Lower leg skin (tissue), 4 donors: Measurements from ENCODE around the gene NTM. TPM values are rescaled to one million over a fixed set of nuclear protein-coding genes. Genes with fewer than 3 reads are reported as not detected.

Source experiments
- DNase-seq, 2 donors: peaks; one replicate each; pipeline ENCODE4 v3.0.0-alpha.2; 2019; ENCODE audit warnings: low spot score in 2 of 2
- H3K4me3 ChIP-seq: fragments of 200-600 bp; sonication (generic); 2 replicates; pipeline ENCODE4 v1.5.1; 2017; ENCODE audit warnings: mild to moderate bottlenecking, low read depth; ENCODE audit not compliant: poor library complexity, severe bottlenecking
- CTCF ChIP-seq, 3 donors: fragments of 450-650 bp; IDR thresholded peaks; one replicate each; pipeline ENCODE4 v1.5.1; 2016; ENCODE audit warnings: antibody characterized with exemption in 3 of 3, mild to moderate bottlenecking in 3 of 3, moderate library complexity in 2 of 3
- POLR2A ChIP-seq, 2 donors: fragments of 450-650 bp; IDR thresholded peaks; one replicate each; pipeline ENCODE4 v1.6.1; 2016 to 2017; ENCODE audit warnings: antibody characterized with exemption in 2 of 2, mild to moderate bottlenecking in 1 of 2, moderate library complexity in 1 of 2
- WGBS, 2 donors: methylation state at CpG; one replicate each; pipeline ENCODE4 v1.1.5; 2018; 5-methylcytosine and 5-hydroxymethylcytosine counted together
- intact Hi-C: fragments of 100-400 bp; cut with DNase I; formaldehyde crosslinking; loops from one replicate; pipeline ENCODE4 v1.15.0; 2023; ENCODE audit warnings: low total_unique reads
- total RNA-seq, 4 donors: library from RNA; depleted of rRNA; stranded (reverse); fragments of >200 nt; gene quantifications; one replicate each; pipeline ENCODE4 v1.1.0, GENCODE V29; 2016

Gene NTM
- total RNA-seq, 4 donors from 2014 or later: 2.8 to 5.7 (median 4.9) TPM

GRCh38 chr11:131938351-131938751, 567.9 kb downstream of the NTM start:
- intact Hi-C loops: no loop called here
- no peak for TF ChIP-seq CTCF (IDR thresholded peaks at IDR 0.05)
- WGBS, 2 donors: 74 to 75% methylated on average over 6 of the region's 6 CpGs
- no peak for DNase-seq
- H3K4me3 ChIP-seq: no peak overlapping the region

- no peak for TF ChIP-seq CTCF (IDR thresholded peaks at IDR 0.05)
- TF ChIP-seq POLR2A (IDR thresholded peaks at IDR 0.05): no peak
- WGBS, 2 donors: 56 to 73% methylated on average over 4 of the region's 4 CpGs
- intact Hi-C loops: loop anchor here (1.0 kb wide), 1 partner anchor 40 kb away; no protein-coding TSS in a partner anchor
Observed at GRCh38 chr11:131940126-131940525, 569.7 kb downstream of the NTM start.

GRCh38 chr11:131942878-131943277, 572.5 kb downstream of the NTM start:
- 74 to 79% methylated on average over 7 of the region's 7 CpGs for WGBS, 2 donors
- intact Hi-C loops: no loop called here
- no peak for TF ChIP-seq POLR2A (IDR thresholded peaks at IDR 0.05)
- TF ChIP-seq CTCF (IDR thresholded peaks at IDR 0.05): no peak
- no peak overlapping the region for H3K4me3 ChIP-seq
- DNase-seq: no peak

More at GRCh38 chr11:131940126-131940525, 569.7 kb downstream of the NTM start:
- no peak overlapping the region for H3K4me3 ChIP-seq
- no peak for DNase-seq

- no peak overlapping the region for H3K4me3 ChIP-seq
- DNase-seq: no peak
- intact Hi-C loops: no loop called here
- TF ChIP-seq CTCF (IDR thresholded peaks at IDR 0.05) (no peak), POLR2A (IDR thresholded peaks at IDR 0.05) (no peak)
- 42 to 56% methylated on average over 6 of the region's 6 CpGs for WGBS, 2 donors
Observed at GRCh38 chr11:131943295-131943694, 572.9 kb downstream of the NTM start.

GRCh38 chr11:131944736-131945135, 574.3 kb downstream of the NTM start:
- no peak overlapping the region for H3K4me3 ChIP-seq
- WGBS, 2 donors: 84 to 85% methylated on average over 6 of the region's 6 CpGs
- no peak for TF ChIP-seq POLR2A (IDR thresholded peaks at IDR 0.05)
- no peak for TF ChIP-seq CTCF (IDR thresholded peaks at IDR 0.05)
- DNase-seq: no peak
- intact Hi-C loops: no loop called here

- 89 to 91% methylated on average over 7 of the region's 7 CpGs for WGBS, 2 donors
- DNase-seq: no peak
- intact Hi-C loops: no loop called here
- TF ChIP-seq POLR2A (IDR thresholded peaks at IDR 0.05) (no peak), CTCF (IDR thresholded peaks at IDR 0.05) (no peak)
- no peak overlapping the region for H3K4me3 ChIP-seq
Observed at GRCh38 chr11:131945706-131946105, 575.3 kb downstream of the NTM start.
